Calu3 (cell line): ENCODE results near the gene PDIA5. TPM values are rescaled to one million over a fixed set of nuclear protein-coding genes. Genes with fewer than 3 reads are reported as not detected.

Experiments used
- BruUV-seq: library from RNA; stranded (reverse); fragments of 400-500 nt; replicated peaks from 2 replicates; lab custom pipeline; 2021; lab: Mats Ljungman, UMichigan
- CTCF ChIA-PET: fragments of 300-600 bp; sonication (Branson Sonifier 250); formaldehyde crosslinking; loops from one replicate; lab custom pipeline; 2022; ENCODE audit warnings: antibody characterized with exemption; lab: Charles Lee
- DNase-seq: peaks from one replicate; pipeline ENCODE4 v3.0.0; 2022
- H3K27ac Mint-ChIP-seq: one replicate; pipeline ENCODE4 v1.8.0; 2022; ENCODE audit warnings: mixed read lengths; ENCODE audit not compliant: unreplicated experiment
- H3K27me3 Mint-ChIP-seq: one replicate; pipeline ENCODE4 v1.8.0; 2022; ENCODE audit warnings: mixed read lengths; ENCODE audit not compliant: unreplicated experiment
- H3K36me3 Mint-ChIP-seq: one replicate; pipeline ENCODE4 v1.8.0; 2022; ENCODE audit warnings: mild to moderate bottlenecking, moderate library complexity, mixed read lengths; ENCODE audit not compliant: insufficient read depth, unreplicated experiment
- H3K4me1 Mint-ChIP-seq: one replicate; pipeline ENCODE4 v1.8.0; 2022; ENCODE audit warnings: mild to moderate bottlenecking, low read depth, mixed read lengths; ENCODE audit not compliant: unreplicated experiment
- H3K4me3 Mint-ChIP-seq: one replicate; pipeline ENCODE4 v1.8.0; 2022; ENCODE audit warnings: mild to moderate bottlenecking, low read depth, moderate library complexity, mixed read lengths; ENCODE audit not compliant: unreplicated experiment
- H3K9me3 Mint-ChIP-seq: one replicate; pipeline ENCODE4 v1.8.0; 2022; ENCODE audit warnings: low read depth, mixed read lengths; ENCODE audit not compliant: unreplicated experiment
- intact Hi-C: fragments of 100-400 bp; cut with micrococcal nuclease; formaldehyde crosslinking; loops from one replicate; pipeline ENCODE4 v1.10.0; 2022; ENCODE audit not compliant: unreplicated experiment
- total RNA-seq: library from RNA; stranded (reverse); gene quantifications from 2 replicates; pipeline ENCODE4 v1.2.3, GENCODE V29; 2022
- TF ChIP-seq, protein P1 (sequence below): fragments of 200-600 bp; IDR thresholded peaks from one replicate; pipeline ENCODE4 v1.8.0; 2022; ENCODE audit warnings: antibody characterized with exemption; ENCODE audit not compliant: unreplicated experiment

Gene PDIA5
- total RNA-seq, 1 experiment from 2014 or later = 31.6 TPM

- TF ChIP-seq, protein P1, sequence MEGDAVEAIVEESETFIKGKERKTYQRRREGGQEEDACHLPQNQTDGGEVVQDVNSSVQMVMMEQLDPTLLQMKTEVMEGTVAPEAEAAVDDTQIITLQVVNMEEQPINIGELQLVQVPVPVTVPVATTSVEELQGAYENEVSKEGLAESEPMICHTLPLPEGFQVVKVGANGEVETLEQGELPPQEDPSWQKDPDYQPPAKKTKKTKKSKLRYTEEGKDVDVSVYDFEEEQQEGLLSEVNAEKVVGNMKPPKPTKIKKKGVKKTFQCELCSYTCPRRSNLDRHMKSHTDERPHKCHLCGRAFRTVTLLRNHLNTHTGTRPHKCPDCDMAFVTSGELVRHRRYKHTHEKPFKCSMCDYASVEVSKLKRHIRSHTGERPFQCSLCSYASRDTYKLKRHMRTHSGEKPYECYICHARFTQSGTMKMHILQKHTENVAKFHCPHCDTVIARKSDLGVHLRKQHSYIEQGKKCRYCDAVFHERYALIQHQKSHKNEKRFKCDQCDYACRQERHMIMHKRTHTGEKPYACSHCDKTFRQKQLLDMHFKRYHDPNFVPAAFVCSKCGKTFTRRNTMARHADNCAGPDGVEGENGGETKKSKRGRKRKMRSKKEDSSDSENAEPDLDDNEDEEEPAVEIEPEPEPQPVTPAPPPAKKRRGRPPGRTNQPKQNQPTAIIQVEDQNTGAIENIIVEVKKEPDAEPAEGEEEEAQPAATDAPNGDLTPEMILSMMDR = no peak
- H3K4me3 Mint-ChIP-seq = no peak overlapping the region
- no peaks in the 10 kb centered on the region for H3K9me3 Mint-ChIP-seq
- peaks cover 23% of the 10 kb centered on the region for H3K4me1 Mint-ChIP-seq
- intact Hi-C loops = no loop called here
- no peak overlapping the region for H3K27ac Mint-ChIP-seq
- no peaks in the 10 kb centered on the region for H3K36me3 Mint-ChIP-seq
- CTCF ChIA-PET = interaction anchor here (0.6 kb wide), 1 partner anchor 93 kb away, joined by 6 read pairs; no protein-coding TSS in a partner anchor
- H3K27me3 Mint-ChIP-seq = no peaks in the 10 kb centered on the region
- no TSS peak for BruUV-seq
- no peak for DNase-seq
Observed at GRCh38 chr3:123078101-123078500, 11.3 kb downstream of the PDIA5 start.

GRCh38 chr3:123080864-123081562 is 14.2 kb downstream of the PDIA5 start:
- BruUV-seq = no TSS peak
- TF ChIP-seq, protein P1 = no peak
- Mint-ChIP-seq H3K27me3 (no peaks in the 10 kb centered on the region), H3K36me3 (no peaks in the 10 kb centered on the region), H3K27ac (no peak overlapping the region), H3K4me3 (no peak overlapping the region), H3K4me1 (peaks cover 28% of the 10 kb centered on the region), H3K9me3 (no peaks in the 10 kb centered on the region)
- intact Hi-C loops = no loop called here
- no peak for DNase-seq
- CTCF ChIA-PET = interaction anchor here (0.5 kb wide), 1 partner anchor 439 kb away, joined by 5 read pairs; no protein-coding TSS in a partner anchor

DNA sequence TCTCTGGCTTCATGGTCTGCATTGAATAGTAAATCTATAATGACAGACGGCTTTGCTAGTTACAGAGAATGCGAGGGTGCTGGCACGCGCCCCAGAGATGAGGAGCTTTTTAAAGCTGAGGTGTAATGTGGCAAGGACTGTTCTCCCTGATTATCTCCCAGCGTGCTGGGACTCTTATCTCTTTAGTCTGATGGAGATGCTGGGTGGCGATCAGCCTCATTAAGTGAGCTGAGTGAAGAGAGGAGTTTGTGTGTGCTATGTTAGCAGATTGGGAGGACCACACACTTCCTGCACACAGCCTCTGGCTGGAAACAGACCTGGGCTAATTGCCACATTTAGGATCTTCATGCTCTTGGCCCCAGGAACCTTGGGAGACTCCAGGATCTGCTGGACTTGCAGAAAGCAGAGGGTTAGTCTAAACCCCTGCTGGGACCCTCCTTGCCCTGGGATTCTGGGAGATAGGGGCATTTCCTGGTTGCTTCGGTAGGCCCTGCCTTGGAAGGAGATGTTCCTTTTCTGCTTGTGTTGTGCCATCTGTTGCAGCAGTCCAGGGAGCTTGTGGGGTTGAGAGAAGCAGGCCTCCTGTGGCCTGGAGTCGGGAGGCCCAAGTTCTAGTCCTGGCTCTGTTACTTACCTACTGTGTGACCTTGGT is 15.0 kb downstream of the PDIA5 start:
- H3K36me3 Mint-ChIP-seq = no peaks in the 10 kb centered on the region
- H3K27ac Mint-ChIP-seq = no peak overlapping the region
- intact Hi-C loops = no loop called here
- H3K4me3 Mint-ChIP-seq = no peak overlapping the region
- H3K27me3 Mint-ChIP-seq = no peaks in the 10 kb centered on the region
- no TSS peak for BruUV-seq
- CTCF ChIA-PET = no interaction called here
- TF ChIP-seq, protein P1 = no peak
- DNase-seq = no peak
- H3K4me1 Mint-ChIP-seq = peaks cover 19% of the 10 kb centered on the region
- H3K9me3 Mint-ChIP-seq = no peaks in the 10 kb centered on the region

DNA sequence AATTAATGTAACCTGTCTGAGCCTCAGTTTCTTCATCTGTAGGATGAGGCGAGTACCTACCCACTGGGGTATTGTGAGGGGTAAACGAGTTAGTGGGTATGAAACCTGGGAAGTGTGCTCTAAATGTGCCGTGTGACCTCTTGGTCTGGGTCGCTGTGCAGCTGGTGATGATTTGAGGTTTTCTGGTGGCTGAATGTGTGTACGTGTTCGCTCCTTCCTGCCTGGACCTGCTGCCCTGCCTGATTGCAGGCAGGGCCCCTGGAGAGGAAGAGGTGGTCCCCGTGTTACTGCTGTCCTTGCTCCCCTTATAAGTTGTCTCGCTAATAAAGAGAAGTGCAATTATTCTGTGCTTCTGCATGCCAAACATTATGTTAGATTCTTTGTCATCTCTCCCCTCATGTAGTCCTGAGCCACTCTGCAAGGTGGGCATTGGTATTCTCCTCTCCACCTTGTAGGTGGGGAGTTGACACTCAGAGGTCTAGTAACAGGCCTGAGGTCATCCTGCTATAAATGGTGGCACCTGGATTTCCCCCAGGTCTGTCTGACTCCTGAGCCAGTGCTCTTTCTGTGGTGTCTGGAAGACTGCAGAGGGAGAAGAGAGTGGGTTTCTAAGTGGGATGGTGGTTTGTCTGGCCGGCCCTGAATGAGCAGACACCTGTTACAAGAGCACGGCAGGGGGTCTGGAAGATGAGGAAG is 15.7 kb downstream of the PDIA5 start:
- intact Hi-C loops = no loop called here
- Mint-ChIP-seq H3K4me3 (no peak overlapping the region), H3K4me1 (peaks cover 18% of the 10 kb centered on the region), H3K9me3 (no peaks in the 10 kb centered on the region), H3K27ac (no peak overlapping the region), H3K27me3 (no peaks in the 10 kb centered on the region), H3K36me3 (no peaks in the 10 kb centered on the region)
- no TSS peak for BruUV-seq
- TF ChIP-seq, protein P1 = no peak
- DNase-seq = no peak
- CTCF ChIA-PET = no interaction called here
